Thyroid gland (tissue), 4 donors: ENCODE results near the gene FAM229A.

Experiments used
- POLR2A ChIP-seq, 2 donors: fragments of 450-650 bp; IDR thresholded peaks; one replicate each; pipeline ENCODE4 v1.6.1; 2017; ENCODE audit warnings: antibody characterized with exemption in 2 of 2, mild to moderate bottlenecking in 2 of 2, moderate library complexity in 1 of 2
- TF ChIP-seq, protein P1 (sequence below), 6 experiments: fragments of 200-600 bp in 3 of 6; fragments of 450-650 bp in 3 of 6; sonication (generic) in 3 of 6; IDR thresholded peaks; one replicate each; pipeline ENCODE4 v1.5.1; 2016 to 2019; ENCODE audit warnings: antibody characterized with exemption in 6 of 6, mild to moderate bottlenecking in 2 of 6, inconsistent platforms in 1 of 6, moderate library complexity in 1 of 6

- TF ChIP-seq, protein P1, sequence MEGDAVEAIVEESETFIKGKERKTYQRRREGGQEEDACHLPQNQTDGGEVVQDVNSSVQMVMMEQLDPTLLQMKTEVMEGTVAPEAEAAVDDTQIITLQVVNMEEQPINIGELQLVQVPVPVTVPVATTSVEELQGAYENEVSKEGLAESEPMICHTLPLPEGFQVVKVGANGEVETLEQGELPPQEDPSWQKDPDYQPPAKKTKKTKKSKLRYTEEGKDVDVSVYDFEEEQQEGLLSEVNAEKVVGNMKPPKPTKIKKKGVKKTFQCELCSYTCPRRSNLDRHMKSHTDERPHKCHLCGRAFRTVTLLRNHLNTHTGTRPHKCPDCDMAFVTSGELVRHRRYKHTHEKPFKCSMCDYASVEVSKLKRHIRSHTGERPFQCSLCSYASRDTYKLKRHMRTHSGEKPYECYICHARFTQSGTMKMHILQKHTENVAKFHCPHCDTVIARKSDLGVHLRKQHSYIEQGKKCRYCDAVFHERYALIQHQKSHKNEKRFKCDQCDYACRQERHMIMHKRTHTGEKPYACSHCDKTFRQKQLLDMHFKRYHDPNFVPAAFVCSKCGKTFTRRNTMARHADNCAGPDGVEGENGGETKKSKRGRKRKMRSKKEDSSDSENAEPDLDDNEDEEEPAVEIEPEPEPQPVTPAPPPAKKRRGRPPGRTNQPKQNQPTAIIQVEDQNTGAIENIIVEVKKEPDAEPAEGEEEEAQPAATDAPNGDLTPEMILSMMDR (IDR thresholded peaks at IDR 0.05), result no peak
- TF ChIP-seq POLR2A (IDR thresholded peaks at IDR 0.05), result no peak
Measured at GRCh38 chr1:32406629-32407111, 44.4 kb upstream of the FAM229A start.
